ENCODE results near the gene NUP153. TPM values are rescaled to one million over a fixed set of nuclear protein-coding genes. Genes with fewer than 3 reads are reported as not detected.
"Not testable (repeated sequence)": the region's sequence is repeated elsewhere in the genome, so short reads cannot be mapped to it uniquely, and the experiment has no call there.

Gene NUP153
- total and polyA plus RNA-seq, 11 donors: 3.7 to 31.7 (median 25.4) TPM

GRCh38 chr6:17583811-17584210 is 122.9 kb downstream of the NUP153 start:
- Histone ChIP-seq H3K27me3 (peaks cover 0 to 4% (median 0%) of the 10 kb centered on the region in 9 donors), H3K4me1 (peaks cover 0 to 20% (median 8%) of the 10 kb centered on the region in 12 donors), H3K4me3 (peak overlapping the region in 8 of 12 donors; percentile 12 to 48 (median 32)), H3K27ac (peak overlapping the region; percentile 22 to 78 (median 70)), H3K9me3 (no peaks in the 10 kb centered on the region), H3K36me3 (no peaks in the 10 kb centered on the region)
- 5 to 13% (median 7%) methylated on average over 5 of the region's 5 CpGs for WGBS, 4 donors
- no peak for TF ChIP-seq POLR2A (IDR thresholded peaks at IDR 0.05)
- TF ChIP-seq CTCF (IDR thresholded peaks at IDR 0.05): no peak
- intact Hi-C loops (cut with DNase I): loop anchor here (1.0 to 10.0 kb wide), 11 partner anchors 119 to 428 kb away; partner anchors contain the start of gene RBM24 (in 6 of the 10)
- peak in 2 of 5 donors; percentile 29 to 45 for DNase-seq
- peak; percentile 7 to 40 (median 22) for ATAC-seq

DNA sequence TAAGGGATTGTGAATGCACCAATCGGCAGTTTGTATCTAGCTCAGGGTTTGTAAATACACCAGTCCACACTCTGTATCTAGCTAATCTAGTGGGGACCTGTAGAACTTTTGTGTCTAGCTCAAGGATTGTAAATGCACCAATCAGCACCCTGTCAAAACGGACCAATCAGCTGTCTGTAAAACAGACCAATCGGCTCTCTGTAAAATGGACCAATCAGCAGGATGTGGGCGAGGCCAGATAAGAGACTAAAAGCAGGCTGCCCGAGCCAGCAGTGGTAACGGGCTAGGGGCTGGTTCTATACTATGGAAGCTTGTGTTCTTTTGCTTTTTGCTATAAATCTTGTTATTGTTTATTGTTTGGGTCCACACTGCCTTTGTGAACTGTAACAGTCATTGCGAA is 125.4 kb downstream of the NUP153 start:
- not testable (repeated sequence) for H3K36me3 ChIP-seq, H3K27me3 ChIP-seq, ATAC-seq, DNase-seq
- Histone ChIP-seq H3K27ac (peak overlapping the region in 1 of 12 donors; percentile 85), H3K4me1 (peaks cover 0 to 20% (median 8%) of the 10 kb centered on the region in 12 donors), H3K9me3 (peaks cover 0 to 12% (median 8%) of the 10 kb centered on the region in 12 donors), H3K4me3 (peak overlapping the region in 2 of 12 donors; percentile 60 to 62)
- 93 to 95% (median 94%) methylated on average over 7 of the region's 7 CpGs for WGBS, 4 donors
- intact Hi-C loops (cut with DNase I): loop anchor here in 7 of 10 donors (5.0 to 10.0 kb wide), 8 partner anchors 116 to 424 kb away; partner anchors contain the start of gene RBM24 (in 6 of the 7)

GRCh38 chr6:17580518-17581048 is 126.1 kb downstream of the NUP153 start:
- H3K9me3 ChIP-seq: peaks cover 0 to 14% (median 8%) of the 10 kb centered on the region in 12 donors
- H3K27me3 ChIP-seq: peaks cover 0 to 4% (median 0%) of the 10 kb centered on the region in 9 donors
- H3K36me3 ChIP-seq: no peaks in the 10 kb centered on the region
- WGBS, 4 donors: 12 to 27% (median 23%) methylated on average over 12 to 53 of the region's 53 CpGs
- TF ChIP-seq POLR2A (IDR thresholded peaks at IDR 0.05) (no peak), CTCF (IDR thresholded peaks at IDR 0.05) (no peak)
- intact Hi-C loops (cut with DNase I): loop anchor here in 7 of 10 donors (5.0 to 10.0 kb wide), 8 partner anchors 116 to 423 kb away; partner anchors contain the start of gene RBM24 (in 6 of the 7)
- DNase-seq (peak in 4 of 5 donors; percentile 40 to 67 (median 54)), ATAC-seq (peak in 3 of 4 donors; percentile 68 to 84 (median 82))
- H3K4me1 ChIP-seq: peaks cover 0 to 20% (median 8%) of the 10 kb centered on the region in 12 donors
- peak overlapping the region; percentile 30 to 63 (median 58) for H3K4me3 ChIP-seq
- H3K27ac ChIP-seq: peak overlapping the region in 10 of 12 donors; percentile 3 to 85 (median 54)

- Histone ChIP-seq H3K27ac (no peak overlapping the region), H3K4me1 (peaks cover 0 to 8% (median 0%) of the 10 kb centered on the region in 12 donors), H3K4me3 (no peak overlapping the region), H3K9me3 (peaks cover 0 to 14% (median 8%) of the 10 kb centered on the region in 12 donors), H3K36me3 (no peaks in the 10 kb centered on the region), H3K27me3 (peaks cover 0 to 4% (median 0%) of the 10 kb centered on the region in 9 donors)
- DNase-seq (no peak), ATAC-seq (no peak)
- TF ChIP-seq POLR2A (IDR thresholded peaks at IDR 0.05) (no peak), CTCF (IDR thresholded peaks at IDR 0.05) (no peak)
- WGBS, 4 donors: 96 to 100% (median 98%) methylated on average over 1 of the region's 1 CpG
- intact Hi-C loops (cut with DNase I): loop anchor here in 1 of 10 donors (10.0 kb wide), 1 partner anchor 112 kb away; no protein-coding TSS in a partner anchor
Measured at GRCh38 chr6:17577059-17577458, 129.7 kb downstream of the NUP153 start.
